ENCODE data around the gene SHISAL2B. TPM values are rescaled to one million over a fixed set of nuclear protein-coding genes. Genes with fewer than 3 reads are reported as not detected.

SHISAL2B gene
- total RNA-seq: not detected

DNA sequence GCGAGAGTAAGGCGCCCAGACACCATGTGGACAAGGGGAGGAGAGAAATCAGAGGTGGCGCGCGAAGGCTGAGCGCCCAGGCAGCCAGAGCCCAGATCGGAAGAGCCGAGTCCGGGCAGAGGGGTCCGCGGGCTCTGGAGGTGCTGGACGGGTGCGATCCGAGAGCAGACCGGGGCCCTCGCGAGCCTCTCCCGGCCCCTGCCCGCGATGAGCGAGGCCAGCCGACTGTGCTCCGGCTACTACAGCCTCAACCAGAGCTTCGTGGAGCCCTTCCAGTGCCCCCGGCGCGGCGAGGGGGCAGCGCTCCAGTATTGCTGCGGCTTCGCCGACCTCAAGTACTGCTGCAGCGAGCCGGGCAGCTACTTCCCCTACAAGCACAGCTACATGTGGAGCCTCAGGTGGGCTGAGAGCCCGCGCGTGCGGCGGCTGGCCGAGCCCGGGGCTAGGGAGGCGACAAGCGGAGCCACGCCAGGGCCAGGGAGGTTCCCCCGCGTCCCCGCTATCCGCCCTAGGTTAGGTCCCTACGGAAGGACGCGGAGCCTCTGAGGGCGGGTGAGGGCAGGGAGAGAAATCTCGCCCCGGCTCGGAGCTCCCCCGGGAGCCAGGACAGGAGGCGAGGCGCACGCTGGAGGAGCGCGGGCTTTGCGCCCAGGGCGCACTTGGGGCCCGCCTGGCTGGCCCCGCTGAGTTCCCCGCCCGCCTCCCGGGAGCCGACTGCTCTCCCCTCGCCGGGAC, at the start of gene SHISAL2B:
Gene SHISAL2B (plus strand): TSS at position 87 of the 735 bp plus-strand sequence. CDS start 121 bp downstream, at position 208.
- TF ChIP-seq CTCF (IDR thresholded peaks at IDR 0.05; ENCODE audit: low read depth): no peak

- no peak for TF ChIP-seq CTCF (IDR thresholded peaks at IDR 0.05; ENCODE audit: low read depth)
Observed at GRCh38 chr5:64644831-64645230, 45.5 kb upstream of the SHISAL2B start.

GRCh38 chr5:64646169-64646568, 44.1 kb upstream of the SHISAL2B start:
- no peak for TF ChIP-seq CTCF (IDR thresholded peaks at IDR 0.05; ENCODE audit: low read depth)

GRCh38 chr5:64649512-64649911, 40.8 kb upstream of the SHISAL2B start:
- no peak for TF ChIP-seq CTCF (IDR thresholded peaks at IDR 0.05; ENCODE audit: low read depth)

GRCh38 chr5:64653766-64654560, 36.3 kb upstream of the SHISAL2B start:
- TF ChIP-seq CTCF (IDR thresholded peaks at IDR 0.05; ENCODE audit: low read depth): no peak

- TF ChIP-seq CTCF (IDR thresholded peaks at IDR 0.05; ENCODE audit: low read depth): no peak
Observed at GRCh38 chr5:64654561-64654938, 35.8 kb upstream of the SHISAL2B start.

GRCh38 chr5:64655596-64655995, 34.7 kb upstream of the SHISAL2B start:
- no peak for TF ChIP-seq CTCF (IDR thresholded peaks at IDR 0.05; ENCODE audit: low read depth)

Measured in subcutaneous adipose tissue (tissue), 4 donors.